ENCODE results near the gene ZMIZ2.

DNA sequence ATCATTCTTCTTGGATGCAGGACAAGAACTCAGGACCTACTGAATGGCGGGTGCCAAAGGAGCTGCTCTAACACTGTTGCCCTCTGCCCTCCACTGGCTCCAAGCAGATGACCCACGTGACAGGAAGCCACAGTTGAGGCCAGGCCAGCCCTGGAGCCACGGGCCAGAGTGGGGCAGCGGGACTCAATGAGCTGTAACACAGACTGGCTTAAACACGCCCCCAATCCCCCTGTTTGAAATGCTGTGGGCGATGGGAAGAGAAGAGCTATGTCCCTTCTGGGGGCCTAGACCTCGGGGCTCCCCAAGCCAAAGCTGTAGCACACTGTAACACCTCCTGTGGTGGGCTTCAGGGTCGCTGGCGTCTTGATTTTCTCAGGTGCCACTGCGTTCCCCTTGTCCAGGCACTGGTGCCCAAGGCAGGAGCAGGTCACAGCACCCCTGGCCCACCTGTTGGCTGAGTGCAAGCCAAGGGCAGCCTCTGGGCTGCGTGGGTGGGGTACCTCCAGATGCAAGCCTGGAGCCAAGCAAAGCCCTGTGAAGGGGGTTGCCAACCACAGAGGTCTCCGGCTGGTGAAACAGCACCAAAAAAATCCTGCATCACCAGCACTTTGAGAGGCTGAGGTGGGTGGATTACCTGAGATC is 18.6 kb upstream of the ZMIZ2 start:
- TF ChIP-seq POLR2A (IDR thresholded peaks at IDR 0.05; ENCODE audit: low read length) (no peak), GATA1 (IDR thresholded peaks at IDR 0.05; ENCODE audit: low read depth, low read length) (no peak)
